HEK293 (cell line): ENCODE measurements around the gene ARFGEF2.

Experiments
- BCL11A ChIP-seq: fragments of 450-650 bp; formaldehyde crosslinking; IDR thresholded peaks from 2 replicates; pipeline ENCODE4 v1.5.1; 2016; ENCODE audit warnings: low read depth, missing biosample characterization, missing genetic modification characterization
- BCL11B ChIP-seq: fragments of 450-650 bp; formaldehyde crosslinking; IDR thresholded peaks from 2 replicates; pipeline ENCODE4 v1.5.1; 2016; ENCODE audit warnings: low read depth, missing biosample characterization, missing genetic modification characterization
- RBAK ChIP-seq: fragments of 450-650 bp; formaldehyde crosslinking; IDR thresholded peaks from 2 replicates; pipeline ENCODE4 v1.5.1; 2016; ENCODE audit warnings: missing biosample characterization, missing genetic modification characterization
- REST ChIP-seq: fragments of 450-650 bp; formaldehyde crosslinking; IDR thresholded peaks from 2 replicates; pipeline ENCODE4 v1.5.1; 2016; ENCODE audit warnings: missing biosample characterization, missing genetic modification characterization
- SALL2 ChIP-seq: fragments of 450-650 bp; formaldehyde crosslinking; IDR thresholded peaks from 2 replicates; pipeline ENCODE4 v1.5.0; 2017; ENCODE audit warnings: missing biosample characterization, mild to moderate bottlenecking, missing genetic modification characterization, borderline replicate concordance
- SP3 ChIP-seq: fragments of 450-650 bp; formaldehyde crosslinking; IDR thresholded peaks from 2 replicates; pipeline ENCODE4 v1.5.1; 2016; ENCODE audit warnings: missing biosample characterization, missing genetic modification characterization
- YY1 ChIP-seq: fragments of 450-650 bp; formaldehyde crosslinking; IDR thresholded peaks from 2 replicates; pipeline ENCODE4 v1.5.1; 2018; ENCODE audit warnings: missing biosample characterization, missing genetic modification characterization
- ZBTB11 ChIP-seq: fragments of 450-650 bp; formaldehyde crosslinking; conservative IDR thresholded peaks from 2 replicates; pipeline ENCODE4 v1.5.1; 2016; ENCODE audit warnings: low read depth, missing biosample characterization, missing genetic modification characterization
- ZNF132 ChIP-seq: fragments of 450-650 bp; formaldehyde crosslinking; IDR thresholded peaks from 2 replicates; pipeline ENCODE4 v1.5.1; 2017; ENCODE audit warnings: missing biosample characterization, missing genetic modification characterization, borderline replicate concordance
- ZNF138 ChIP-seq: fragments of 450-650 bp; formaldehyde crosslinking; IDR thresholded peaks from 2 replicates; pipeline ENCODE4 v1.5.1; 2016; ENCODE audit warnings: missing biosample characterization, missing genetic modification characterization, borderline replicate concordance
- ZNF174 ChIP-seq: fragments of 450-650 bp; formaldehyde crosslinking; IDR thresholded peaks from 2 replicates; pipeline ENCODE4 v1.5.0; 2017; ENCODE audit warnings: missing biosample characterization, mild to moderate bottlenecking, missing genetic modification characterization
- ZNF184 ChIP-seq: fragments of 450-650 bp; IDR thresholded peaks from 2 replicates; pipeline ENCODE4 v1.5.1; 2018; ENCODE audit warnings: missing biosample characterization, mild to moderate bottlenecking, missing genetic modification characterization
- ZNF19 ChIP-seq: fragments of 450-650 bp; formaldehyde crosslinking; IDR thresholded peaks from 2 replicates; pipeline ENCODE4; 2016; ENCODE audit warnings: missing biosample characterization, missing genetic modification characterization, low read depth
- ZNF2 ChIP-seq: fragments of 450-650 bp; formaldehyde crosslinking; IDR thresholded peaks from 2 replicates; pipeline ENCODE4 v1.5.1; 2016; ENCODE audit warnings: missing biosample characterization, missing genetic modification characterization
- ZNF280D ChIP-seq: fragments of 450-650 bp; formaldehyde crosslinking; IDR thresholded peaks from 2 replicates; pipeline ENCODE4 v1.5.1; 2016; ENCODE audit warnings: missing biosample characterization, missing genetic modification characterization
- ZNF292 ChIP-seq: fragments of 450-650 bp; formaldehyde crosslinking; IDR thresholded peaks from 2 replicates; pipeline ENCODE4 v1.5.1; 2016; ENCODE audit warnings: low read depth, missing biosample characterization, missing genetic modification characterization, borderline replicate concordance
- ZNF404 ChIP-seq: fragments of 450-650 bp; formaldehyde crosslinking; IDR thresholded peaks from 2 replicates; pipeline ENCODE4 v1.5.1; 2017; ENCODE audit warnings: missing biosample characterization, missing genetic modification characterization
- ZNF416 ChIP-seq: fragments of 450-650 bp; formaldehyde crosslinking; IDR thresholded peaks from 2 replicates; pipeline ENCODE4 v1.5.1; 2016; ENCODE audit warnings: missing biosample characterization, missing genetic modification characterization
- ZNF544 ChIP-seq: fragments of 450-650 bp; formaldehyde crosslinking; IDR thresholded peaks from 2 replicates; pipeline ENCODE4 v1.5.0; 2017; ENCODE audit warnings: missing biosample characterization, missing genetic modification characterization
- ZNF626 ChIP-seq: fragments of 450-650 bp; sonication (Bioruptor Pico); formaldehyde crosslinking; IDR thresholded peaks from 2 replicates; pipeline ENCODE4 v1.5.1; 2018; ENCODE audit warnings: missing biosample characterization, missing genetic modification characterization, inconsistent platforms
- ZNF707 ChIP-seq: fragments of 450-650 bp; formaldehyde crosslinking; IDR thresholded peaks from 2 replicates; pipeline ENCODE4 v1.5.1; 2016; ENCODE audit warnings: missing biosample characterization, missing genetic modification characterization
- ZNF777 ChIP-seq: fragments of 450-650 bp; formaldehyde crosslinking; IDR thresholded peaks from 2 replicates; pipeline ENCODE4 v1.5.1; 2017; ENCODE audit warnings: missing biosample characterization, missing genetic modification characterization, borderline replicate concordance
- ZNF785 ChIP-seq: fragments of 450-650 bp; formaldehyde crosslinking; IDR thresholded peaks from 2 replicates; pipeline ENCODE4 v1.5.1; 2016; ENCODE audit warnings: missing biosample characterization, missing genetic modification characterization
- ZNF791 ChIP-seq: fragments of 450-650 bp; formaldehyde crosslinking; IDR thresholded peaks from 2 replicates; pipeline ENCODE4 v1.5.1; 2016; ENCODE audit warnings: missing biosample characterization, missing genetic modification characterization
- ZSCAN23 ChIP-seq: fragments of 450-650 bp; formaldehyde crosslinking; IDR thresholded peaks from 2 replicates; pipeline ENCODE4 v1.5.1; 2016; ENCODE audit warnings: missing biosample characterization, missing genetic modification characterization
- ZSCAN5A ChIP-seq: fragments of 450-650 bp; formaldehyde crosslinking; IDR thresholded peaks from 2 replicates; pipeline ENCODE4 v1.5.1; 2016; ENCODE audit warnings: missing biosample characterization, missing genetic modification characterization
- ZXDB ChIP-seq: fragments of 450-650 bp; formaldehyde crosslinking; IDR thresholded peaks from 2 replicates; pipeline ENCODE4 v1.5.1; 2016; ENCODE audit warnings: missing biosample characterization, missing genetic modification characterization

The ARFGEF2 gene

GRCh38 chr20:48921168-48921882 is at the start of gene ARFGEF2 (continued):
- TF ChIP-seq ZNF416 (no peak), ZNF138 (tag by site-specific recombination) (peak; percentile 22), ZSCAN23 (tag by site-specific recombination) (peak; percentile 99), ZNF2 (tag by site-specific recombination) (peak; percentile 94), ZNF280D (tag by site-specific recombination) (peak; percentile 74), ZNF404 (no peak), RBAK (tag by site-specific recombination) (no peak), ZSCAN5A (peak; percentile 74), ZNF707 (tag by site-specific recombination) (no peak), ZNF544 (no peak), ZNF174 (no peak), ZNF19 (tag by site-specific recombination) (no peak), BCL11B (tag by site-specific recombination) (peak; percentile 99), ZNF184 (tag by site-specific recombination) (no peak), SP3 (tag by site-specific recombination) (peak; percentile 95), ZNF791 (tag by site-specific recombination) (peak; percentile 82), ZNF777 (no peak; the same call in 1 of the 2 replicates), ZXDB (tag by site-specific recombination) (peak; percentile 86), ZNF785 (tag by site-specific recombination) (no peak), ZBTB11 (tag by site-specific recombination) (peak; percentile 79), ZNF292 (tag by site-specific recombination) (no peak), YY1 (peak; percentile 85; the same call in 1 of the 2 replicates), ZNF626 (no peak), BCL11A (tag by site-specific recombination) (peak; percentile 99), REST (tag by site-specific recombination) (peak; percentile 59), SALL2 (no peak), ZNF132 (tag by site-specific recombination) (no peak)
- TF ChIP-seq, all 188 proteins: peak for 75
